ENCODE results near the gene NANS. TPM values are rescaled to one million over a fixed set of nuclear protein-coding genes. Genes with fewer than 3 reads are reported as not detected.

Gene NANS
- total RNA-seq, 2 experiments from 2014 or later, result 56.9 to 63.7 TPM

DNA sequence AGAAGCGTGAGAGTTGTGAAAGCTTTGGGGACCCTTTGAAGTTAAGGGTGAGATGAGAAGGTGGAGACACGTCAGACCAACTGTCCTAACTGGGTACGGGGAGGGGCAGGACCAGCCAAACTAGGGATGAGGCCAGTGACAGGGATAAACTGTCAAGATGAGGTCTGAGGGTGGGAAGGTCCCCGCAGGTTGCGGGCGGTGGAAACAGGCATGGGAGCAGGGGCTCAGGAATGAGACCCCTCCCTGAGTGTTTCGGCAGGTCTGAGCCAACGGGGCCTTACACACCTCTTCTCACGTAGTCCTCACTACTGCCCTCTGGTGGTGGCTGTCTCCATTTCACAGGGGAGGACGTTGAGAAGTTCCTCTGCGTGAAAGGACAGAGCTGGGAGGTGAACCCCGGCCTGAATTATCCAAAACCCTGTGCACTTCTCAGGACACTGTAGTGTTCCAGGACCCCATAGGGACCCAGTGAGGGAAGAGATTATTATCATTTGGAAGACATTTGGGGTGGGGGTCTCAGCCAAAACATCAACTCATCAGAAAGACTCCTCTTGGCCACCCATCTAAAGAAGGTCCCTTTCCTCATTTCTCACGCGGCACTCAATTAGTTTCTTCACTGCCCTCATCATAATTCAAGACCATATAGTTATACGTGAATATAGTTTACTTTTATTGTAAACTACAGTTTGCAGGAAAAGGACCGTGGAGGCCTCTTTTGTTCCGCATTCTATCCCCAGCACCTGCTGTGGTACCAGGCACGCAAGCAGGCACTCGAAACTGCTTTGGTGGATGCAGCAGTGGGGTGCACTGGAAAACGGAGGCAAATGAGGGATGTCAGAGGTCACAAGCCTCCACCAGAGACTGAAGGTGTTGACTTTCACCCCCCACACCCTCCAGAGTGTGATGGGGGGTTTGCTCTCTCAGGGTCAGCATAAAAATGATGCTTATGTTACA is 21.7 kb upstream of the NANS start:
- POLR2A ChIA-PET, result interaction anchor here (0.6 to 1.0 kb wide), 2 partner anchors 24 to 112 kb away, joined by 3 to 4 read pairs; no protein-coding TSS in a partner anchor
- intact Hi-C loops (cut with micrococcal nuclease; ENCODE audit: unreplicated experiment), result loop anchor here (1.0 kb wide), 3 partner anchors 52 to 112 kb away; partner anchors contain the start of gene ANP32B

GRCh38 chr9:98037357-98037756 is 19.2 kb upstream of the NANS start:
- TF ChIP-seq, protein P1, sequence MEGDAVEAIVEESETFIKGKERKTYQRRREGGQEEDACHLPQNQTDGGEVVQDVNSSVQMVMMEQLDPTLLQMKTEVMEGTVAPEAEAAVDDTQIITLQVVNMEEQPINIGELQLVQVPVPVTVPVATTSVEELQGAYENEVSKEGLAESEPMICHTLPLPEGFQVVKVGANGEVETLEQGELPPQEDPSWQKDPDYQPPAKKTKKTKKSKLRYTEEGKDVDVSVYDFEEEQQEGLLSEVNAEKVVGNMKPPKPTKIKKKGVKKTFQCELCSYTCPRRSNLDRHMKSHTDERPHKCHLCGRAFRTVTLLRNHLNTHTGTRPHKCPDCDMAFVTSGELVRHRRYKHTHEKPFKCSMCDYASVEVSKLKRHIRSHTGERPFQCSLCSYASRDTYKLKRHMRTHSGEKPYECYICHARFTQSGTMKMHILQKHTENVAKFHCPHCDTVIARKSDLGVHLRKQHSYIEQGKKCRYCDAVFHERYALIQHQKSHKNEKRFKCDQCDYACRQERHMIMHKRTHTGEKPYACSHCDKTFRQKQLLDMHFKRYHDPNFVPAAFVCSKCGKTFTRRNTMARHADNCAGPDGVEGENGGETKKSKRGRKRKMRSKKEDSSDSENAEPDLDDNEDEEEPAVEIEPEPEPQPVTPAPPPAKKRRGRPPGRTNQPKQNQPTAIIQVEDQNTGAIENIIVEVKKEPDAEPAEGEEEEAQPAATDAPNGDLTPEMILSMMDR (conservative IDR thresholded peaks at IDR 0.05; ENCODE audit: low read length), result no peak
- TF ChIP-seq EZH2phosphoT487 (IDR thresholded peaks at IDR 0.05; ENCODE audit: borderline replicate concordance, low read depth, low read length), result no peak
- Histone ChIP-seq H3K4me3 (ENCODE audit: low read depth, low read length, poor library complexity, severe bottlenecking) (no peak overlapping the region), H2AFZ (ENCODE audit: low read length) (0 out of 2 replicates have a peak overlapping the region, but pooled peaks have one; percentile 19), H3K9me2 (ENCODE audit: insufficient read depth, low read length) (no peaks in the 10 kb centered on the region), H3K79me2 (ENCODE audit: insufficient read depth, low read depth, low read length) (no peaks in the 10 kb centered on the region), H4K20me1 (ENCODE audit: insufficient read depth, low read length) (no peaks in the 10 kb centered on the region), H3K4me2 (ENCODE audit: low read length) (no peak overlapping the region), H3K4me1 (ENCODE audit: insufficient read depth, low read length, poor library complexity, severe bottlenecking) (peaks cover 42% of the 10 kb centered on the region), H3K27ac (ENCODE audit: low read depth, low read length, poor library complexity, severe bottlenecking) (no peak overlapping the region), H3K36me3 (ENCODE audit: insufficient read depth, low read length) (no peaks in the 10 kb centered on the region), H3K9me3 (ENCODE audit: low read length) (no peaks in the 10 kb centered on the region)
- no TSS peak for BruUV-seq (replicated peaks)
- no peak for DNase-seq (ENCODE audit: low spot score)
- POLR2A ChIA-PET, result interaction anchor here (0.7 to 2.4 kb wide), 8 partner anchors 9 to 114 kb away, joined by 3 to 17 read pairs (median 4); partner anchors contain the start of gene ANP32B
- intact Hi-C loops (cut with micrococcal nuclease; ENCODE audit: unreplicated experiment), result no loop called here
- CTCF ChIA-PET (ENCODE audit: unreplicated experiment), result interaction anchor here (0.6 to 1.4 kb wide), 3 partner anchors 113 to 247 kb away, joined by 3 to 5 read pairs (median 3); partner anchors contain the start of gene TRMO

More for the DNA sequence above, 21.7 kb upstream of the NANS start:
- DNase-seq (ENCODE audit: low spot score), result peak; percentile 89
- Histone ChIP-seq H3K9me2 (ENCODE audit: insufficient read depth, low read length) (no peaks in the 10 kb centered on the region), H3K4me2 (ENCODE audit: low read length) (peak overlapping the region; percentile 74), H3K27ac (ENCODE audit: low read depth, low read length, poor library complexity, severe bottlenecking) (no peak overlapping the region), H3K9me3 (ENCODE audit: low read length) (no peaks in the 10 kb centered on the region), H4K20me1 (ENCODE audit: insufficient read depth, low read length) (no peaks in the 10 kb centered on the region), H3K4me3 (ENCODE audit: low read depth, low read length, poor library complexity, severe bottlenecking) (peak overlapping the region; percentile 34), H2AFZ (ENCODE audit: low read length) (peak overlapping the region; percentile 88), H3K4me1 (ENCODE audit: insufficient read depth, low read length, poor library complexity, severe bottlenecking) (peaks cover 30% of the 10 kb centered on the region), H3K36me3 (ENCODE audit: insufficient read depth, low read length) (no peaks in the 10 kb centered on the region), H3K79me2 (ENCODE audit: insufficient read depth, low read depth, low read length) (no peaks in the 10 kb centered on the region)
- CTCF ChIA-PET (ENCODE audit: unreplicated experiment), result interaction anchor here (0.5 to 0.9 kb wide), 5 partner anchors 9 to 165 kb away, joined by 3 read pairs; partner anchors contain the start of gene ANP32B
- no TSS peak for BruUV-seq (replicated peaks)
- no peak for TF ChIP-seq EZH2phosphoT487 (IDR thresholded peaks at IDR 0.05; ENCODE audit: borderline replicate concordance, low read depth, low read length)
- TF ChIP-seq, protein P1 (conservative IDR thresholded peaks at IDR 0.05; ENCODE audit: low read length), result peak; percentile 91
